HEK293 (cell line): ENCODE results near the gene DNMT3A.

Source experiments
- CTCF ChIA-PET: fragments of 350-600 bp; formaldehyde crosslinking; extraction: SDS; loops from one replicate; lab custom pipeline; 2021; ENCODE audit warnings: antibody characterized with exemption; lab: Yijun Ruan, JAX
- POLR2A ChIA-PET: fragments of 300-600 bp; formaldehyde crosslinking; extraction: SDS; loops from one replicate; lab custom pipeline; 2020; ENCODE audit warnings: antibody characterized with exemption, inconsistent platforms; lab: Yijun Ruan, JAX
- H3K27ac ChIP-seq: fragments of 200-500 bp; sonication (Bioruptor generic); 2 replicates; pipeline ENCODE4 v1.5.1; 2014; ENCODE audit warnings: low read depth, low read length, control low read depth, inconsistent platforms; ENCODE audit errors: extremely low read depth
- H3K36me3 ChIP-seq, 2 experiments: fragments of 200-500 bp in 1 of 2; sonication (Bioruptor generic) in 1 of 2; 1 replicate in 1 of 2; 2 replicates in 1 of 2; pipeline ENCODE4 v1.5.1; 2014 to 2017; ENCODE audit warnings: inconsistent platforms in 2 of 2, low read length in 2 of 2; ENCODE audit not compliant: control insufficient read depth in 2 of 2, insufficient read depth in 1 of 2
- H3K4me1 ChIP-seq: fragments of 200-500 bp; sonication (Bioruptor generic); 2 replicates; pipeline ENCODE4 v1.5.1; 2014; ENCODE audit warnings: mild to moderate bottlenecking, low read length, inconsistent platforms; ENCODE audit not compliant: control insufficient read depth, insufficient read depth
- H3K4me3 ChIP-seq: 2 replicates; pipeline ENCODE4 v1.5.1; 2011; ENCODE audit warnings: low read depth, mild to moderate bottlenecking, control low read depth, low read length, moderate library complexity
- H3K9me3 ChIP-seq: fragments of 200-500 bp; sonication (Bioruptor generic); 2 replicates; pipeline ENCODE4 v1.5.1; 2014; ENCODE audit warnings: low read depth, low read length, inconsistent platforms; ENCODE audit not compliant: control insufficient read depth, insufficient read depth
- AEBP2 ChIP-seq: fragments of 450-650 bp; formaldehyde crosslinking; IDR thresholded peaks from 2 replicates; pipeline ENCODE4 v1.5.1; 2016; ENCODE audit warnings: missing biosample characterization, missing genetic modification characterization, borderline replicate concordance
- BCL11A ChIP-seq: fragments of 450-650 bp; formaldehyde crosslinking; IDR thresholded peaks from 2 replicates; pipeline ENCODE4 v1.5.1; 2016; ENCODE audit warnings: low read depth, missing biosample characterization, missing genetic modification characterization
- BCL11B ChIP-seq: fragments of 450-650 bp; formaldehyde crosslinking; IDR thresholded peaks from 2 replicates; pipeline ENCODE4 v1.5.1; 2016; ENCODE audit warnings: low read depth, missing biosample characterization, missing genetic modification characterization
- KLF16 ChIP-seq: fragments of 450-650 bp; formaldehyde crosslinking; IDR thresholded peaks from 2 replicates; pipeline ENCODE4 v1.5.1; 2017; ENCODE audit warnings: missing biosample characterization, missing genetic modification characterization
- KLF7 ChIP-seq: fragments of 450-650 bp; formaldehyde crosslinking; IDR thresholded peaks from 2 replicates; pipeline ENCODE4 v1.5.1; 2016; ENCODE audit warnings: missing biosample characterization, missing genetic modification characterization, borderline replicate concordance
- KLF9 ChIP-seq: fragments of 450-650 bp; formaldehyde crosslinking; IDR thresholded peaks from 2 replicates; pipeline ENCODE4 v1.5.1; 2016; ENCODE audit warnings: missing biosample characterization, missing genetic modification characterization, low read depth
- MZF1 ChIP-seq: fragments of 450-650 bp; formaldehyde crosslinking; IDR thresholded peaks from 2 replicates; pipeline ENCODE4 v1.5.1; 2017; ENCODE audit warnings: missing biosample characterization, missing genetic modification characterization, borderline replicate concordance
- PATZ1 ChIP-seq: fragments of 450-650 bp; formaldehyde crosslinking; IDR thresholded peaks from 2 replicates; pipeline ENCODE4 v1.5.1; 2016; ENCODE audit warnings: missing biosample characterization, missing genetic modification characterization
- ZBTB6 ChIP-seq: fragments of 450-650 bp; formaldehyde crosslinking; IDR thresholded peaks from 2 replicates; pipeline ENCODE4 v1.5.1; 2017; ENCODE audit warnings: missing biosample characterization, missing genetic modification characterization
- ZFP41 ChIP-seq: fragments of 450-650 bp; formaldehyde crosslinking; IDR thresholded peaks from 2 replicates; pipeline ENCODE4 v1.5.1; 2016; ENCODE audit warnings: missing biosample characterization, missing genetic modification characterization, borderline replicate concordance
- ZNF133 ChIP-seq: fragments of 450-650 bp; formaldehyde crosslinking; IDR thresholded peaks from 2 replicates; pipeline ENCODE4 v1.5.1; 2016; ENCODE audit warnings: missing biosample characterization, missing genetic modification characterization
- ZNF146 ChIP-seq: fragments of 450-650 bp; formaldehyde crosslinking; IDR thresholded peaks from 2 replicates; pipeline ENCODE4 v1.5.1; 2016; ENCODE audit warnings: missing biosample characterization, missing genetic modification characterization
- ZNF2 ChIP-seq: fragments of 450-650 bp; formaldehyde crosslinking; IDR thresholded peaks from 2 replicates; pipeline ENCODE4 v1.5.1; 2016; ENCODE audit warnings: missing biosample characterization, missing genetic modification characterization
- ZNF248 ChIP-seq: fragments of 450-650 bp; formaldehyde crosslinking; IDR thresholded peaks from 2 replicates; pipeline ENCODE4 v1.5.1; 2017; ENCODE audit warnings: missing biosample characterization, missing genetic modification characterization
- ZNF280D ChIP-seq: fragments of 450-650 bp; formaldehyde crosslinking; IDR thresholded peaks from 2 replicates; pipeline ENCODE4 v1.5.1; 2016; ENCODE audit warnings: missing biosample characterization, missing genetic modification characterization
- ZNF341 ChIP-seq: fragments of 450-650 bp; formaldehyde crosslinking; IDR thresholded peaks from 2 replicates; pipeline ENCODE4; 2016; ENCODE audit warnings: low read depth, missing biosample characterization, missing genetic modification characterization
- ZNF48 ChIP-seq: fragments of 450-650 bp; formaldehyde crosslinking; IDR thresholded peaks from 2 replicates; pipeline ENCODE4 v1.5.1; 2016; ENCODE audit warnings: missing biosample characterization, missing genetic modification characterization
- ZNF530 ChIP-seq: fragments of 450-650 bp; formaldehyde crosslinking; IDR thresholded peaks from 2 replicates; pipeline ENCODE4 v1.5.1; 2016; ENCODE audit warnings: low read depth, missing biosample characterization, missing genetic modification characterization
- ZNF549 ChIP-seq: fragments of 450-650 bp; IDR thresholded peaks from 2 replicates; pipeline ENCODE4 v1.5.1; 2018; ENCODE audit warnings: missing biosample characterization, missing genetic modification characterization, mild to moderate bottlenecking, inconsistent platforms, moderate library complexity
- ZNF610 ChIP-seq: fragments of 450-650 bp; formaldehyde crosslinking; IDR thresholded peaks from 2 replicates; pipeline ENCODE4 v1.5.1; 2016; ENCODE audit warnings: missing biosample characterization, missing genetic modification characterization, borderline replicate concordance
- ZNF654 ChIP-seq: fragments of 450-650 bp; formaldehyde crosslinking; IDR thresholded peaks from 2 replicates; pipeline ENCODE4 v1.5.1; 2016; ENCODE audit warnings: low read depth, missing biosample characterization, missing genetic modification characterization
- ZNF792 ChIP-seq: fragments of 450-650 bp; formaldehyde crosslinking; IDR thresholded peaks from 2 replicates; pipeline ENCODE4 v1.5.1; 2016; ENCODE audit warnings: missing biosample characterization, missing genetic modification characterization
- ZNF837 ChIP-seq: fragments of 450-650 bp; formaldehyde crosslinking; IDR thresholded peaks from 2 replicates; pipeline ENCODE4 v1.5.1; 2016; ENCODE audit warnings: missing biosample characterization, missing genetic modification characterization
- ZSCAN16 ChIP-seq: fragments of 450-650 bp; formaldehyde crosslinking; IDR thresholded peaks from 2 replicates; pipeline ENCODE4 v1.5.1; 2016; ENCODE audit warnings: missing biosample characterization, missing genetic modification characterization
- ZSCAN5A ChIP-seq: fragments of 450-650 bp; formaldehyde crosslinking; IDR thresholded peaks from 2 replicates; pipeline ENCODE4 v1.5.1; 2016; ENCODE audit warnings: missing biosample characterization, missing genetic modification characterization
- ZXDB ChIP-seq: fragments of 450-650 bp; formaldehyde crosslinking; IDR thresholded peaks from 2 replicates; pipeline ENCODE4 v1.5.1; 2016; ENCODE audit warnings: missing biosample characterization, missing genetic modification characterization

DNMT3A gene

GRCh38 chr2:25240636-25241035 lies 101.1 kb downstream of the DNMT3A start:
- no peaks in the 10 kb centered on the region for H3K4me1 ChIP-seq
- H3K36me3 ChIP-seq: peaks cover 5 to 82% of the 10 kb centered on the region in 2 experiments
- ChIA-PET POLR2A (no interaction called here), CTCF (no interaction called here)
- no peak overlapping the region for H3K27ac ChIP-seq
- no peak overlapping the region for H3K4me3 ChIP-seq
- H3K9me3 ChIP-seq: no peaks in the 10 kb centered on the region
- TF ChIP-seq KLF16 (tag by site-specific recombination): no peak
- TF ChIP-seq AEBP2 (tag by site-specific recombination): no peak
- TF ChIP-seq PATZ1 (tag by site-specific recombination): no peak
- TF ChIP-seq ZBTB6 (tag by site-specific recombination): no peak
- no peak for TF ChIP-seq BCL11A
- TF ChIP-seq ZNF133 (tag by site-specific recombination): no peak
- no peak for TF ChIP-seq ZNF654 (tag by site-specific recombination)
- TF ChIP-seq ZSCAN5A (tag by site-specific recombination): no peak
- no peak for TF ChIP-seq ZNF837 (tag by site-specific recombination)
- no peak for TF ChIP-seq ZNF248 (tag by site-specific recombination)
- TF ChIP-seq KLF7 (tag by site-specific recombination): no peak

- H3K4me1 ChIP-seq: no peaks in the 10 kb centered on the region
- POLR2A ChIA-PET: no interaction called here
- peaks cover 5 to 79% of the 10 kb centered on the region in 2 experiments for H3K36me3 ChIP-seq
- TF ChIP-seq ZNF341: no peak
- no peak for TF ChIP-seq KLF9 (tag by site-specific recombination)
- TF ChIP-seq ZNF549: no peak
- TF ChIP-seq ZNF792 (tag by site-specific recombination): no peak
- no peak for TF ChIP-seq MZF1 (tag by site-specific recombination)
- no peak for TF ChIP-seq ZNF48 (tag by site-specific recombination)
- no peak for TF ChIP-seq ZNF2 (tag by site-specific recombination)
- TF ChIP-seq ZNF610 (tag by site-specific recombination): no peak
- TF ChIP-seq ZNF530 (tag by site-specific recombination): no peak
- TF ChIP-seq ZXDB: no peak
- TF ChIP-seq ZFP41 (tag by site-specific recombination): no peak
- no peak for TF ChIP-seq ZNF146 (tag by site-specific recombination)
- no peak for TF ChIP-seq ZSCAN16 (tag by site-specific recombination)
- TF ChIP-seq BCL11B (tag by site-specific recombination): no peak
- no peak for TF ChIP-seq KLF7 (tag by site-specific recombination)
- no peak for TF ChIP-seq ZNF280D (tag by site-specific recombination)
- CTCF ChIA-PET: interaction anchor here (1.4 to 1.7 kb wide), 2 partner anchors 10 to 43 kb away, joined by 4 to 8 read pairs; no protein-coding TSS in a partner anchor
- no peak overlapping the region for H3K4me3 ChIP-seq
- H3K27ac ChIP-seq: no peak overlapping the region
- no peaks in the 10 kb centered on the region for H3K9me3 ChIP-seq
Observed at GRCh38 chr2:25238920-25239319, 102.8 kb downstream of the DNMT3A start.
